Measurements from ENCODE around the gene GAGE10. TPM values are rescaled to one million over a fixed set of nuclear protein-coding genes. Genes with fewer than 3 reads are reported as not detected.

The GAGE10 gene
- total RNA-seq, 2 experiments from 2014 or later = not detected

DNA sequence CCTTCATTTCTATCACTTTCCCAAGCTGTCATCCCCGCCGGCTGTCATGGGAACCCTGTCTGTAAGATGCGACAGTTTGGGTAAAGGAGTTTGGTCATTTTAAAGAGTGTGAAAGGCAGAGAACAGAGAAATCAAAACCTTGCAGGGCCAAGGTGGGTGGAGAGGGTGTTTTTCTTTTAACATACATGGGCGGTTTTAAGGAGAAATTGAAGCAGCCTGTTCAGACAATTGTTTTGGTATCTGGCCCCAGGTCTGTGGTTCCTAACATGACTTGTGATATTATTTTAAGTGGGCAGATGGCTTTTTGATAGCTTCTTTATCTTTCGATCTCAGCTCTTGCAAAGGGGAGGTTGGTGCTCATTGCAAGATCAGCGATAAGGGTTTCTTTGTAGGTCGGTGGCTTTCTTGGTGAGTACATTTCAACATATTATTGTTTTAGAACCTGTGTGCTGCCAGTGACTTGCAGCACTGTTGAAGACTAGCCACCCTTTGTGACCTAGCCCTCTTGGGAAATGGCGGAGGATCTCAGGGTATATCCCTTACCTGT is 30.2 kb upstream of the GAGE10 start:
- no peaks in the 10 kb centered on the region for H3K9me3 ChIP-seq (ENCODE audit: low read length)
- POLR2A ChIA-PET = no interaction called here
- no TSS peak for BruUV-seq (replicated peaks)
- H3K79me2 ChIP-seq (ENCODE audit: insufficient read depth, low read depth, low read length) = peaks cover 27% of the 10 kb centered on the region
- no peaks in the 10 kb centered on the region for H3K9me2 ChIP-seq (ENCODE audit: insufficient read depth, low read length)
- intact Hi-C loops (cut with micrococcal nuclease; ENCODE audit: unreplicated experiment) = no loop called here
- peaks cover 8% of the 10 kb centered on the region; the same call in 1 of the 2 replicates for H3K36me3 ChIP-seq (ENCODE audit: insufficient read depth, low read length)
- no peak overlapping the region for H3K4me2 ChIP-seq (ENCODE audit: low read length)
- CTCF ChIA-PET (ENCODE audit: unreplicated experiment) = no interaction called here
- TF ChIP-seq EZH2phosphoT487 (IDR thresholded peaks at IDR 0.05; ENCODE audit: borderline replicate concordance, low read depth, low read length) (no peak), CTCF (conservative IDR thresholded peaks at IDR 0.05; ENCODE audit: low read length) (no peak)
- H3K27ac ChIP-seq (ENCODE audit: low read depth, low read length, poor library complexity, severe bottlenecking) = no peak overlapping the region
- peaks cover 29% of the 10 kb centered on the region for H3K4me1 ChIP-seq (ENCODE audit: insufficient read depth, low read length, poor library complexity, severe bottlenecking)
- no peak overlapping the region for H2AFZ ChIP-seq (ENCODE audit: low read length)
- no peak for DNase-seq (ENCODE audit: low spot score)
- H4K20me1 ChIP-seq (ENCODE audit: insufficient read depth, low read length) = no peaks in the 10 kb centered on the region
- H3K4me3 ChIP-seq (ENCODE audit: low read depth, low read length, poor library complexity, severe bottlenecking) = no peak overlapping the region

DNA sequence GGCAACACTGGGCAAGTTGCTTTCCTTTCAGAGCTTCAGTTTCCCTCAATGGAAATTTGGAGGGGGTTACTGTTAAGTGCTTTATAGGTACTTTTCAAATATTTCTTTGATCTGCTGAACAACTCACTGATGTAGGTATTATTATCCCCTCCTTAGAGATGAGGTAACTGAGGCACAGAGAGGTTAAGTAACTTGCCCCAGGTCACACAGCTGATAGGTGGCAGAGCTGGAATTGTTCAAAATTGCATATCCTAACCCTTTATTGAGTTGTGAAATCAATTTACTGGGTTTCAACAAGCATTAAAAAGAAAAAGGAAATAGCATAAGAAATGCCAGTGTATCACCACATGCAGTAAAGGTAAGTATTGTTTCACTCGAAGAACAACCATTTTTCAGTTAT is 27.2 kb upstream of the GAGE10 start:
- intact Hi-C loops (cut with micrococcal nuclease; ENCODE audit: unreplicated experiment) = no loop called here
- no TSS peak for BruUV-seq (replicated peaks)
- Histone ChIP-seq H3K9me3 (ENCODE audit: low read length) (no peaks in the 10 kb centered on the region), H3K27ac (ENCODE audit: low read depth, low read length, poor library complexity, severe bottlenecking) (no peak overlapping the region), H4K20me1 (ENCODE audit: insufficient read depth, low read length) (no peaks in the 10 kb centered on the region), H2AFZ (ENCODE audit: low read length) (no peak overlapping the region), H3K4me2 (ENCODE audit: low read length) (no peak overlapping the region), H3K4me1 (ENCODE audit: insufficient read depth, low read length, poor library complexity, severe bottlenecking) (peaks cover 16% of the 10 kb centered on the region), H3K9me2 (ENCODE audit: insufficient read depth, low read length) (no peaks in the 10 kb centered on the region), H3K4me3 (ENCODE audit: low read depth, low read length, poor library complexity, severe bottlenecking) (no peak overlapping the region), H3K79me2 (ENCODE audit: insufficient read depth, low read depth, low read length) (peaks cover 16% of the 10 kb centered on the region; the same call in 1 of the 2 replicates), H3K36me3 (ENCODE audit: insufficient read depth, low read length) (peaks cover 8% of the 10 kb centered on the region; the same call in 1 of the 2 replicates)
- POLR2A ChIA-PET = no interaction called here
- no peak for DNase-seq (ENCODE audit: low spot score)
- no peak for TF ChIP-seq CTCF (conservative IDR thresholded peaks at IDR 0.05; ENCODE audit: low read length)
- TF ChIP-seq EZH2phosphoT487 (IDR thresholded peaks at IDR 0.05; ENCODE audit: borderline replicate concordance, low read depth, low read length) = no peak
- CTCF ChIA-PET (ENCODE audit: unreplicated experiment) = no interaction called here

- no TSS peak for BruUV-seq (replicated peaks)
- TF ChIP-seq EZH2phosphoT487 (IDR thresholded peaks at IDR 0.05; ENCODE audit: borderline replicate concordance, low read depth, low read length) (no peak), CTCF (conservative IDR thresholded peaks at IDR 0.05; ENCODE audit: low read length) (no peak)
- peaks cover 9% of the 10 kb centered on the region for H3K4me1 ChIP-seq (ENCODE audit: insufficient read depth, low read length, poor library complexity, severe bottlenecking)
- no peaks in the 10 kb centered on the region for H3K9me3 ChIP-seq (ENCODE audit: low read length)
- peaks cover 8% of the 10 kb centered on the region; the same call in 1 of the 2 replicates for H3K36me3 ChIP-seq (ENCODE audit: insufficient read depth, low read length)
- no peak for DNase-seq (ENCODE audit: low spot score)
- no peak overlapping the region for H2AFZ ChIP-seq (ENCODE audit: low read length)
- no peaks in the 10 kb centered on the region for H4K20me1 ChIP-seq (ENCODE audit: insufficient read depth, low read length)
- peaks cover 9% of the 10 kb centered on the region; the same call in 1 of the 2 replicates for H3K79me2 ChIP-seq (ENCODE audit: insufficient read depth, low read depth, low read length)
- POLR2A ChIA-PET = no interaction called here
- CTCF ChIA-PET (ENCODE audit: unreplicated experiment) = no interaction called here
- intact Hi-C loops (cut with micrococcal nuclease; ENCODE audit: unreplicated experiment) = no loop called here
- H3K4me2 ChIP-seq (ENCODE audit: low read length) = no peak overlapping the region
- H3K27ac ChIP-seq (ENCODE audit: low read depth, low read length, poor library complexity, severe bottlenecking) = no peak overlapping the region
- no peak overlapping the region for H3K4me3 ChIP-seq (ENCODE audit: low read depth, low read length, poor library complexity, severe bottlenecking)
- H3K9me2 ChIP-seq (ENCODE audit: insufficient read depth, low read length) = no peaks in the 10 kb centered on the region
Observed at GRCh38 chrX:49276671-49277534, 26.5 kb upstream of the GAGE10 start.

Measured in OCI-LY7 (cell line).